ENCODE data around the gene HIGD1A. TPM values are rescaled to one million over a fixed set of nuclear protein-coding genes. Genes with fewer than 3 reads are reported as not detected.

The HIGD1A gene
- total and polyA plus RNA-seq, 2 of the 8 experiments (the other 6 are each of a cell fraction or from before 2014, with no cell fraction given) = 67.3 to 95.4 TPM

DNA sequence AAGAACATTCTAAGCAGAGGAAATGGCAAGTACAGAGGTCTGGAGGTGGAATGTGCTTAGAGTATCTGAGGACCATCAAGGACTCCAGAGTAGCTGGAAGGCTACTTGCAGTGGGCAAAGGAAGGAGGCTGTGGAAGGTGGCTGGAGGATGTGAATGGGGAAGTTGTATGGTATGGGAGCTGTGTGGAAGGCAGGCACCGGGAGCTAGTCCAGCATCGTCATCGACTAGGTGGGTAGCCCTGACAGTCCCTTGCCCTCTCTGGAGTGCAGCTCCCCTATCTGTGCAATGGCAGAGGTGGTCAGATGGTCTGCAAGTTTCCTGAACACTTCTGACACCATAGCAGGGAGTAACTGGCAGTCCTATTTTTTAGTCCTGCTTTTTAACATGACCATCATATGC is 50.5 kb downstream of the HIGD1A start:
- no peak overlapping the region for H3K27ac ChIP-seq (ENCODE audit: low read depth, low read length)
- H3K79me1 ChIP-seq (ENCODE audit: low read depth, low read length) = no peaks in the 10 kb centered on the region
- 95% methylated on average over 3 of the region's 3 CpGs; no CpG with 5 or more reads in 1 of the 2 experiments for WGBS, 2 experiments (ENCODE audit: extremely low coverage in 1 of 2, insufficient coverage in 1 of 2, insufficient read length in 1 of 2, insufficient replicate concordance in 2 of 2, low coverage in 1 of 2, low lambda C conversion rate in 2 of 2, missing lambda C conversion rate in 1 of 2)
- no peak overlapping the region for H2BK20ac ChIP-seq (ENCODE audit: low read length)
- H3K23ac ChIP-seq (ENCODE audit: insufficient read length) = no peak overlapping the region
- no peak overlapping the region for H3K18ac ChIP-seq (ENCODE audit: extremely low read depth, low read length)
- peaks cover 0 to 3% (median 0%) of the 10 kb centered on the region in 4 experiments; a peak in 2 of 7 replicates for H3K4me1 ChIP-seq (replicated peaks in 1 of 4; ENCODE audit: control insufficient read depth in 3 of 4, insufficient read depth in 4 of 4, low read length in 3 of 4)
- no peak overlapping the region for H3K4ac ChIP-seq (replicated peaks; ENCODE audit: insufficient read length, low read depth, low read length)
- H2AK5ac ChIP-seq (ENCODE audit: low read depth, low read length) = no peak overlapping the region
- no peak overlapping the region for H3K14ac ChIP-seq (ENCODE audit: insufficient read length)
- H3K36me3 ChIP-seq (ENCODE audit: control insufficient read depth in 2 of 4, insufficient read depth in 4 of 4, low read length in 3 of 4) = no peaks in the 10 kb centered on the region
- ChIA-PET CTCF (ENCODE audit: partially characterized antibody) (interaction anchor here (0.9 to 5.2 kb wide), 5 partner anchors 9 to 87 kb away, joined by 3 to 24 read pairs (median 6); no protein-coding TSS in a partner anchor), POLR2A (ENCODE audit: partially characterized antibody) (interaction anchor here (0.5 kb wide), 1 partner anchor 203 kb away, joined by 4 read pairs; no protein-coding TSS in a partner anchor)
- H4K8ac ChIP-seq (ENCODE audit: extremely low read depth, insufficient read depth, low read length) = no peak overlapping the region
- no peaks in the 10 kb centered on the region for H3K23me2 ChIP-seq (ENCODE audit: low read depth, low read length)
- H2BK12ac ChIP-seq (ENCODE audit: low read depth, low read length) = no peak overlapping the region
- no peak overlapping the region for H4K5ac ChIP-seq (ENCODE audit: insufficient read length, low read depth, low read length)
- H3K9ac ChIP-seq (replicated peaks in 1 of 4; ENCODE audit: extremely low read depth in 1 of 4, low read depth in 3 of 4, low read length in 3 of 4) = no peak overlapping the region
- H2BK15ac ChIP-seq (ENCODE audit: low read length) = no peak overlapping the region
- no peak overlapping the region for H2AFZ ChIP-seq (ENCODE audit: low read length)
- no peaks in the 10 kb centered on the region for H3K79me2 ChIP-seq (ENCODE audit: control insufficient read depth in 1 of 2, insufficient read depth in 2 of 2, low read length in 2 of 2)
- TF ChIP-seq HDAC2 (IDR thresholded peaks at IDR 0.05; ENCODE audit: borderline replicate concordance in 1 of 2, low read depth in 2 of 2, low read length in 2 of 2) (no peak), EZH2 (IDR thresholded peaks at IDR 0.05; ENCODE audit: low read depth, low read length, severe bottlenecking) (no peak), SP2 (IDR thresholded peaks at IDR 0.05; ENCODE audit: low read length) (no peak), HDAC6 (IDR thresholded peaks at IDR 0.05; ENCODE audit: low read depth, low read length) (no peak), KDM4A (IDR thresholded peaks at IDR 0.05; ENCODE audit: low read depth, low read length, severe bottlenecking) (no peak), YY1 (IDR thresholded peaks at IDR 0.05; ENCODE audit: low read depth, low read length) (no peak), JUN (IDR thresholded peaks at IDR 0.05; ENCODE audit: low read depth, low read length) (no peak), CBX5 (IDR thresholded peaks at IDR 0.05; ENCODE audit: low read depth, low read length) (no peak), TAF1 (IDR thresholded peaks at IDR 0.05; ENCODE audit: low read depth, low read length) (no peak), MAFK (IDR thresholded peaks at IDR 0.05; ENCODE audit: low read depth, low read length) (no peak), SIN3A (conservative IDR thresholded peaks at IDR 0.05 in 1 of 2, IDR thresholded peaks at IDR 0.05 in 1 of 2; ENCODE audit: low read depth in 1 of 2, low read length in 2 of 2) (no peak), EP300 (IDR thresholded peaks at IDR 0.05; ENCODE audit: borderline replicate concordance in 1 of 2, low read depth in 2 of 2, low read length in 2 of 2) (no peak)
- TF ChIP-seq, protein P1, sequence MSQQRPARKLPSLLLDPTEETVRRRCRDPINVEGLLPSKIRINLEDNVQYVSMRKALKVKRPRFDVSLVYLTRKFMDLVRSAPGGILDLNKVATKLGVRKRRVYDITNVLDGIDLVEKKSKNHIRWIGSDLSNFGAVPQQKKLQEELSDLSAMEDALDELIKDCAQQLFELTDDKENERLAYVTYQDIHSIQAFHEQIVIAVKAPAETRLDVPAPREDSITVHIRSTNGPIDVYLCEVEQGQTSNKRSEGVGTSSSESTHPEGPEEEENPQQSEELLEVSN (IDR thresholded peaks at IDR 0.05) = no peak
- H3K4me2 ChIP-seq (ENCODE audit: insufficient read depth in 1 of 2, low read depth in 2 of 2, low read length in 2 of 2) = no peak overlapping the region
- H2BK120ac ChIP-seq (replicated peaks; ENCODE audit: low read depth, low read length) = no peak overlapping the region
- H3K9me3 ChIP-seq (ENCODE audit: insufficient read depth in 2 of 2, low read depth in 1 of 2, low read length in 1 of 2) = no peaks in the 10 kb centered on the region
- no peak for FAIRE-seq
- H4K91ac ChIP-seq (replicated peaks; ENCODE audit: insufficient read length, low read length) = peak overlapping the region; percentile 52
- no peak overlapping the region for H2BK5ac ChIP-seq (ENCODE audit: low read depth, low read length)
- H3K56ac ChIP-seq (replicated peaks; ENCODE audit: insufficient read length, low read depth, low read length) = no peak overlapping the region
- DNase-seq (ENCODE audit: low read depth in 1 of 2, low spot score in 2 of 2) = peak in 1 of 2 experiments; percentile 17
- no peaks in the 10 kb centered on the region for H4K20me1 ChIP-seq (replicated peaks in 1 of 2; ENCODE audit: control insufficient read depth in 1 of 2, insufficient read depth in 2 of 2, low read length in 2 of 2)
- no peak overlapping the region for H3K4me3 ChIP-seq (ENCODE audit: extremely low read depth in 1 of 4, insufficient read depth in 2 of 4, low read depth in 3 of 4, low read length in 4 of 4)
- H3K27me3 ChIP-seq (replicated peaks in 1 of 4; ENCODE audit: control insufficient read depth in 3 of 4, extremely low read depth in 1 of 4, insufficient read depth in 3 of 4, low read length in 3 of 4) = no peaks in the 10 kb centered on the region

All from H1 (cell line).